Measurements from ENCODE around the gene ARID1B.

The ARID1B gene

DNA sequence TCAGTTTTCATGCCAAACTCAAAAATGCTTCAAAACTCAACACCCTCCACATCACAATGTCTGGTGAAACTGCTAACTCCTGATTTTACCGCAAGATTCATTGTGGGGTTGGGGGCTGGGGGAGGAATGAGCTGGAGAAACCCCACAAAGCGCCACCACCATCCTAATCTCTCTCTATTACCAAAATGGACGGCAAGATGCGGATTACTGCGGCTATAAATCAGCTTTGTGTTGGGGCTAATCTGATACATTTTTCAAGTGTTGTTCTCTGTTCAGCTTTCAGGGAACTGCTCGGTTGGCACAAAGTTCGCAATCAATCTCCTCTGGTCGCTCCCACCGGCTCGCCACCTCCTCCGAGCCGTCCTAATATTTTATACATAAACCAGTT lies 462.5 kb downstream of the ARID1B start:
- no peak for DNase-seq

DNA sequence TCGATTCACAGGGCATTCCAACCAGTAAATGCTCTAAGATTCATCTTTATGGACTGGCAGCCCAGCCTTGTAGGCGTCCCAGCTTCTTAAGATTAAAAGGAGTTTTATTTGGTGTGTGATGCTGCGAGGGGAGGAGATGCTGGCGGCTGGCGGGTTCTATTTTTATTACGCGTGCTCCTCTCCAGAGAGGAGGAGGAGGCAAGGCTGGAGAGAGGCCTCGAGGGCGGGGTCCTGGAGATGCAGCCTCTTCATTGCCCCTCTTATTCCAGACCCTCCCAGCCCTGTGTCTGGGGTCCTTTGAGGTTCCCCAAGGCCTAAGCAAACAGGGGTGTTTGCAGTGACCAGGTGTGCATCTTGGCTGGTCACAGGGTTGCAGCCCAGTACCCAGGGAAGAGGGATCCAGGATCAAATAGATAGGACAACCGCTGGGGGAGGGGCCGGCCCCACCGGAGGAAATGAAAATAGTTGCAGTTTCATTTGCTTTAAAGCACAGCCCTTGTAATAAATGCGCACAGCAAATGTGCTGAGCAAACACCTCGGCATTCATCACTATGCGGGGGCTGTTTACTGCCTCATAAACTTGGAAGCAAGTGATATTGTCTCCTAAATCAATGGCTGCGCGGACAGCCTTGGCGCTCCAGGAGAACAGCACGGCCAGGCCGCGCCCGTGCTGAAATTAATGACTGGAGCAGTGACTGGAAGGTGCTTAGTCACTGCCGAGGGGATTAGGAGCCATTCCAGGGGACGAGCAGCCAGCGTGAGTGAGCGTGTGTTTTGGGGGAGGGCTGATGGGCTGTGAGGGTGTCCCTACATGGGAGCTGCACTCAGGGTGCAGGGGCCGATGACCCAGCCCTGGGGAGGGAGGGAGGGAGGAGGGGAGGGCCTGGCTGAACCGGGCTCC lies 463.1 kb downstream of the ARID1B start:
- DNase-seq: peak; percentile 74

DNA sequence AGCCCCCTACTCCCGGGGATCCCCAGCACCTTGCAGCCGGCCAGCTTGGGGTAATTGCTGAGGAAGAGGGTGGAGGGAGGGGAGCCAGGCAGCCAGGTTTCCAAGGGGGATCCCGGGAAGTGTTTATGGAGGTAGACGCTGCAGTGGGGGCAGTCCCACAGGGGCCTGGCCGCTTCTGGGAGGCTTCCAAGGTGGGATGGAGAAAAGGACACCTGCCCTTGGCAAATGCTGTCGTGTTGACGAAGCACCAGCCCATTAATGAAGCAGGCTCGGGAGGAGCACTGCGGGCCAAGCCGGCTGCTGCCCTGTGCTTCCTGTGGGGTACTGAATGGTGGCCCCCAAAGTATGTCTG lies 463.8 kb downstream of the ARID1B start:
- DNase-seq: no peak

DNA sequence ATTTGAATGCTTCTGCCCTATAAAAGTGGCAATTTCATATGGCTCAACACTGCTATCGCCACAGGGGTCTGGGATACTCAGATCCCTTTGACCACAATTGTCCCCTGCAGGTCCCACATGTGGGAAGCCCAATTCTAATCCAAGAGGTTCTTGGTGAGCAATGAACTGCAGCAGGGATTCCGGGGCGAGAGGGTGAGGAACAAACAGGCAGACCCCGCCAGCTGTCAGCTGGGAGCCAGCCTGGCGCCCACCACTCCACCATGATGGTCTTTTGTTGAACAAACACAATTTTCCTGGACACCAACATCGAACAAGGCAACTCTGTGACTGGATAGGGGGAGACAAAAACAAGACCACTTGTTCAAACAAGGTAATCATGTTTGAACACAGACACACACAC lies 465.6 kb downstream of the ARID1B start:
- peak; percentile 45 for DNase-seq

DNA sequence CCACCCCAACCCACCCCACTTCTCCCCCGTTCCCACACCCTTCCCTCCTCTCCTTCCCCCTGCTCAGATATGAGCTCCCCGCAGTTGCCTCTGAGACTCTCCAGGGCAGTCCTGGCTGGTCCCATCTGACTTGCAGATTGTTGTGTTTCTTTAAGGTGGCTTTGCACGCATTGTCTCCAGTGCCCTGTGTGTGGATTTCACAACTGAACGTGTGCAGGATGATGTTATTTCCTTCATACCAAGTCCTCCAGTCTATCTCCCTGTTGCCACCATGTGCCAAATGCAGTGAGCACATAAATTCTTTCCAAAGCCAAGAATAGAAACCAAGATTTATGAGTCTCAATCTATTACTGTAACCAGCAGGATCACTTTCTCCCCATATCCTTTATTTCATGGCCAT lies 467.0 kb downstream of the ARID1B start:
- DNase-seq: no peak

DNA sequence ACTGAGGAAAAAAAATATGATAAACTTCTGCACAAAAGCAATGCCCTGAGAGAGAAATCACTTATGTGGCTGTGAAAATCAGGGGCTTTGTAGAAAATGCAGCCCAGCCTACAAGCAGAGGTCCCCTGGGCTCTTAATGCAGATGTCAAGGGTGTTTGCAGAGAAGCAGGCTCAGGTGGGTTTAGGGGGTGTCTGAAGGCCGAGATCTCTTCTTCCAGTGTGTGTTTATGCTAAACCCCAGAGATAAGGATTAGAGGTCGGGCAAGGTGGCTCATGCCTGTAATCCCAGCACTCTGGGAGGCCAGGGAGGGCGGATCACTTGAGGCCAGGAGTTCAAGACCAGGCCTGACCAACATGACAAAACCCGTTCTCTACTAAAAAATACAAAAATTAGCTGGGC lies 467.6 kb downstream of the ARID1B start:
- no peak for DNase-seq

DNA sequence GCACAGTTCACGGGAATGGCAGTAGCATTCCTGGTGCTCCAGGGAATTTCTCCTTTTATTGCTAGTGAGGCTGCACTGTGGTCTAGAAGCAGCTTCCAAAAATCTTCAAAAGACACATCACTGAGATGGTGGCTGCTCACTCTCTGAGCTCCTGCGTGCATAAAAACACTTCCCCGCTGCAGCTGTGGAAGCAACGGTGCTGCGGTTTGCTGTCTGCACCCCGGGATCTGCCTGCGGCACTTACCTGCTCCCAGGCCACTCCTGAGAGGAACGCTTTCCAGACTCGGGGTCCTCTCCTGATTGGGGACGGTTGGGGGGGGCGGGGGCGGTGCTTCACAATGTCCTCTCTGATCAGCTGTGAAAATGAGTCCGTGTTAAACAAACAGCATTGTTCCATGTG lies 468.3 kb downstream of the ARID1B start:
- no peak for DNase-seq

DNA sequence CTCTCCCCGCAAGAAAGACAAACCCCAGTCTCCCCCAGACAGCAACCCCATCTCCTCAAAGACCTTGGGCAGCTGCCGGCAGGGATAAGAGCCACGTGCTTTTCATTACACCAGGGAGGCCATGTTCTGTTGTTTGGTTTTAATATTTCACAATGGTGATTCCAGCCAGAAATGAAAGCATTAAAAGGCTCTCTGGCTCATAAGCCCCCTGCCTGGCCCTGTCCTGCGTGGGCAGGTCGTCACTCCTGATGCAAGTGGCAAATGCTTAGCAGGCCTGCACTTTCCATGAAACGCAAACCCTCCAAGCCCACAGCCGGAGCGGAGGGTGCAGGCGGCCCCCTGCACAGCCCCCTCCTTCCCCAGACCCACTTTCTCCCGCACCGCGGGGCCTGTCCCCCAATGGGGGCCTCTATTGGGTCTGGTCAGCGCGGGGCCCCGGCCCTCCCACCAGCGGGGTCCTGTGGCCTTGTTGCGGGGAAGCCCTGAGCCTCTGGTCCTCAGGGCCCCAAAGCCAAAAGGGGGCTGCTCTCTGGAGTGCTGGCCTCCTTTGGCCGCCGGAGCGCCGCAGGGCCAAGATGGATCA lies 469.0 kb downstream of the ARID1B start:
- DNase-seq: no peak

DNA sequence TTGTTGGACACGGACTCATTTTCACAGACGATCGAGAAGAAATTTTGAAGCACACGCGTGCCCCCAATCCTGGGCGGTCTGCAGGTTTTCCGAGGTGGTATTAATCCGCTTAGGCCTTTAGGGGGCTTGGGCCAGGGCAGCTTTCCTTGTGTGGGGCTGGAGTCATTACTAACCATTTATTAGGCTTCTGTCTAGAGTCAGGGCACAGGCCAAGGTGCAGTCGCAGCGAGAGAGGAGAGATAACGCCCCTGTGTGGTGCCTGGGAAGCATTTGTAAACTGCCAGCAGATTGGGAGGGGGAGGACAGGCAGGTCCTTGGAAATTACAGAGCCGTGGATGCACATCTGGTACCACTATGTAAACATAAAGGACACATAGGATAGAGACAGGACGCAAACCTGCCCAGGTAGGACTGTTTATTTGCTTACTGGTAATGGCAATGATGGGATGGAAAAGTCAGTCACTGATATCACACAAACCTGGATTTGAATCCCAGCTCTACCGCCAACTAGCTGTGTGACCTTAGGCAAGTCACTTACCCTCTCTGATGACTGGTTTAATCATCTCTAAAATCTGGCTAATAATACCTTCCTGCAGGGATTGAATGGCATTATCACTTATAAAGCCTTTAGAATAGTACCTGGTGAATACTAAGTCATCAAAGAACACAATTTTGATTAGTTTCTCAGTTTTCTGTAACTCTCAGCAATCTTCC lies 469.8 kb downstream of the ARID1B start:
- no peak for DNase-seq

DNA sequence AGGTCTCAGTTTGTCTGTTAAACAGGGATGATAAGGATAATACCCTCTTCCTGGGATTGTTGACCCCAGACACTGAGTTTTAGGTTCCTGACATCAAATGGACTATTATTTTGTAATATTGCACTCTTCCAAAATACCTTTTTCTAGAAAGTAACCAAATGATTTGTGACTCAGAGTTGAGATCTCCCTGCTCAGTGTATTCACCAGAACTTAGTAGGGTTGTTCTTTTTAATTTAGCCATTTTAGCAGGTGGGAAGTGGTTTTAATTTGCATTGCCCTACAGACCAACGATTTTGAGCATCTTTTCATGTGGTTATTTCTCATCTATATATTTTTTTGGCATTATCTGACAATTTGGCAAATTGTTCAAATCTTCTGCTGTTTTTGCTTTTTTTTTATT lies 471.1 kb downstream of the ARID1B start:
- DNase-seq: no peak

DNA sequence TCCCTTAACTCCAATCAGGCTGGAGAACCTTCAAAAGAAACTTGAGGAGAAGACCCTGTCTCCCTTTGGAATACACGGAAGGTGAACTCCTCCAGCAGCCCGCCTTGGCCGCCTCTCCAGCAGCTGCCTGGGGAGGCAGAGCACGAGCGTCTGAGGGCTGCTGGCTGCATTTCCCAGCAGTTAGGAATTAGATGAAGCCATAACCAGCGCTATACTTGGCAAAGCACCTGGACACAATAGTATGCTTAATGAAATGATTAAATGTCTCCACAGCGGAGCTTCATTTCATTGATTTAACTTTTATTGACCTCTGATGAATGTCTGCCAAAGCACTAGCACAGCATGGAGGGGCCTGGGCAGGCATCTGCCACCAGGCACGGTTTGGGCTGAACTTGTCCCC lies 472.6 kb downstream of the ARID1B start:
- DNase-seq: peak; percentile 32

DNA sequence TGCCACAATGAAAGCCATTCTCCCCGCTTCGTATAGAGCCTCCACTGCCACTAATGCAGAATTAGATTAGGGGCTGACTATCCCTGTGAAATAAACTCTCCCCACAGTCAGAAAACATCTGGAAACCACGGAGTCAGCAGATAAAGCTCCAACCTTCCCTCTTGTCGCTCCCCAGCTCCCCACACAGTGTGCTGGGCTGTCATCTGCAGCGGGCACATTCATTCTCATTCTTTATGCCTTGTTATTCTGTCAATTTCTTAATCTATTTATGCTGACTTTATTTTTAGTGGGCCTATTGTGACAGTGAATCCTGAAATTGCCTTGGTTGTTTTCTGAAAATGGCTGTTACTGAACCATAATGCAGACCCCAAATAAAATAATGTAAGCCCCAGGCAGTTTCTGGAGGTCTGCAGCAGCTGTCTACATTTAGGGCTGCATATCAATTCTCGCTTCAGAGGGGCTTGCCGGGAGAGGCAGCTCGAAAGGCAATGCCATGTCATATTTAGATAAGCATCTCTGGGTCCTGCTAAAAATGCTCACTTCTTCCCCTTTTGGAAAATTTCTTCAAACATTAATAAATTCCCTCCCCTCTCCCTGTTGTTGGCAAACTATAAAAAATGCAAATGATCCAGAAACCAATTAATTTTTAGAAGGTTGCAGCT lies 474.5 kb downstream of the ARID1B start:
- no peak for DNase-seq

DNA sequence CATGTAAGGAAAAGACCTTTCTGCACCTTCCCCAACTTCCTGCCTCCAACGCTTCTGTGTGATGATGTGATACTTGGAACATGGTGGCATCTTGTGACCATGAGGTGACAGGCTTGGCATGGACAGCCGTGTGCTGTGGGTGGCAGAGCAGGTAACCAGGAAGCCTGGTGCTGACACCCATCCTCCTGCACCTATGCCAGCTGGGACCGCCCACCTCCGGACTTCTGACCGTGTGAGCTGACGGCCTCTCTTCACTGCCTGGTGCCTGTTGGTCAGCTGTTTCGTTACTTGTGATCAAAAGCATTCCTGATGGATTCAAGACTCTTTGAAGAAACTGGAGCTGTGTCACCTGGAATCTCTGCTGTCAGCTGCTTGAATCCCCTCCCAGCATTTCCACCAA lies 475.8 kb downstream of the ARID1B start:
- DNase-seq: no peak

DNA sequence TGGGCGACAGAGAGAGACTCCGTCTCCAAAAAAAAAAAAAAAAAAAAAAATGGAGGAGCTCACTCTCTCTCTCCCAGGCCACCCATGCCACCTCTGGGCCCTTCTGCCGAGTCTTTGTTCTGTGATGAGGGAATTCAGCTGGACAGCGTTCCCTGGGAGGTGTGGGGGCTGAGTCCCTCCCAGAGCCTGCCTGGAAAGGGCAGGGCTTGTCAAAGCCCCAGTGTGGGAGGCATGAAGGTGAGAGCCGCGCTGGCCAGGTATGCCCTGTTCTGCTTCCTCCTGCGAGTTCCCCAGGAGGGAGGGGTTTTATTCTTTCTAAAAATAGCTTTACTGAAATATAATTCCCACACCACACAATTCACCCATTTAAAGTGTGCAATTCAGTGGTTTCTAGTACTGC lies 476.5 kb downstream of the ARID1B start:
- DNase-seq: no peak

DNA sequence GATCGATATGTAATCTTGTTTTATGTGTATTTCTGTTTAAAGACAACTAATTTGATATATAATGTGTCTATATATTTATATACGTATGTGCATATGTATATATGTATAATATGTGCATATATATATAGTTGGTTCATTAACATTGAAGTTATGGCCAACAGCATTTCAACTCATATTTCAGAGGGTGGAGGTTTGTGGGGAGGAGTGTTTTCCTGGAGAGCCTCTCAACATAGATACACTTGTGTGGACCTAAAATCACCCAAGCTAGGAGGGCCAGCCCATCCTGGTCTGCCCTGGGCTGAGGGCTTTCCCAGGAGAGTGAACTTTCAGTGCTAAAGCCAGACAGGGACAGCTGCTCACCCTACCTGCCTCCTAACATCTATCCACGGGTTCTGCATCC lies 477.4 kb downstream of the ARID1B start:
- no peak for DNase-seq

DNA sequence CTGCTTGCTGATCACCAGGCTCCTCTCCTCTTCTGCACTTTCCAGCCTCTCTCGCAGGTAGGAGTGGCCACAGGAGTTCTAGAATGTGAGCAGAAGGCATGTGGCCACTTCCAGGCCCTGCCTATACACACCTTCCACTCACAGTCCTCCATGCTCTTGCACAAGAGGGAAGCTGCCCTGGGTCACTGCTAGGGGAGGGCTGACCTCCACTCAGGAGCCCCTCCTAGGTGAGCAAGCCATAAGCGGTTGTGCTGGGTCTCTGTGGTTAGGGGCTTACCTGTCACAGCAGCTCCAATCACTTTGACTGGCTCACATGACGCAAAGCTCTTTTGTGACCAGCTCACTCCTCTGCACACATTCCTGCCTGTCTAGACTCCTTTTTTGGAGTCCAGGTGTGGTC lies 477.9 kb downstream of the ARID1B start:
- no peak for DNase-seq

DNA sequence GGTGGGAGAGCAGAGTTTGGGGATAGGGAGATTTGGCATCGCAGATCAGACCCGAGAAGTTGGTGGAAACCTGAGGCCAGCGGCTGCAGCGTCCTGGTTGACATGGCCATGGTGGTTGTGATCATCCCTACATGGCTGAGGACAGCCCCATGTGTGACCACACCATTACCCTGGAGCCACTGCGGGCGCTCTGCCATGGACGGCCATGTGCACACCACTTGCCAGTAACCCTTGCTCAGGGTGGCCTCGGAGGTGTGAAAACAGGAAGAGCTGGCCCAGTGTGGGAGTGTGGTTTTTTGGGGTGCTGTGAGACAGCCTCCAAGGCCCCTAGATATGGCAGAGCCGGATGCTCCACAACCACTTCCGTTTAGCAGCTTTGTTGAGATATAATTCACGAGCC lies 481.7 kb downstream of the ARID1B start:
- DNase-seq: no peak

DNA sequence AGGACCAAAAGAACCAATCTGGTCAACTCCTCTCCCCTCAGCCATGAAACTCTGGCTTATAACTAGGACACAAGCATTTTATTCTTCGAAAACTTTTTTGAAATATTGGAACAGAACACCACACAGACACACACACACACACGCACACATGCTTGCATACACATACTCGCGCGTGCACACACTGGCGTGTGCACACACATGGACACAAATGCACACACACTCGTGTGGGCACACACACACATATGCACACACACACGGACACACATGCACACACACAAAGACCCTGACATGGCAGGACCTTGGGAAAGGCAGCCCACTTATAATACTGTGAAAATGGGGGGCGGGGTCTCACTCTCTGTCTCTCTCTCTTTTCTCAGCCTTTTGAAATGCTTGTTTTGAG lies 482.3 kb downstream of the ARID1B start:
- DNase-seq: no peak
